SK-N-SH treated with all-trans-retinoic acid at 6 μM for 48 hours (cell line): ENCODE results near the gene SCN8A.

Experiments used
- ATAC-seq: fragments of 200-7000 bp; cut with Tn5 transposase; 3 replicates; pipeline ENCODE4 v1.9.1; 2020; ENCODE audit warnings: mild to moderate bottlenecking, moderate library complexity
- BACH2 ChIP-seq: fragments of 250-450 bp; sonication (Bioruptor Pico); IDR thresholded peaks from 2 replicates; pipeline ENCODE4 v1.9.0; 2021; ENCODE audit warnings: mild to moderate bottlenecking, borderline replicate concordance
- CSDC2 ChIP-seq: fragments of 250-450 bp; sonication (Bioruptor Pico); IDR thresholded peaks from 2 replicates; pipeline ENCODE4 v1.5.0; 2020; ENCODE audit warnings: mild to moderate bottlenecking, moderate library complexity
- ESRRG ChIP-seq: fragments of 250-450 bp; sonication (Bioruptor Pico); IDR thresholded peaks from 2 replicates; pipeline ENCODE4 v1.6.1; 2021; ENCODE audit warnings: mild to moderate bottlenecking
- GLIS3 ChIP-seq: fragments of 250-450 bp; sonication (Bioruptor Pico); IDR thresholded peaks from 2 replicates; pipeline ENCODE4 v1.5.0; 2020; ENCODE audit warnings: mild to moderate bottlenecking, moderate library complexity
- ISL1 ChIP-seq: fragments of 250-450 bp; sonication (Bioruptor Pico); IDR thresholded peaks from 2 replicates; pipeline ENCODE4 v2.1.2; 2022; ENCODE audit warnings: mild to moderate bottlenecking, moderate library complexity
- OSR1 ChIP-seq: fragments of 250-450 bp; sonication (Bioruptor Pico); IDR thresholded peaks from 2 replicates; pipeline ENCODE4 v1.8.0; 2022; ENCODE audit warnings: moderate library complexity, mild to moderate bottlenecking, inconsistent platforms
- PPARA ChIP-seq: fragments of 250-450 bp; sonication (Bioruptor Pico); IDR thresholded peaks from 2 replicates; pipeline ENCODE4 v1.5.0; 2020; ENCODE audit warnings: mild to moderate bottlenecking, borderline replicate concordance
- TCF4 ChIP-seq: fragments of 250-450 bp; sonication (Bioruptor Pico); IDR thresholded peaks from 2 replicates; pipeline ENCODE4 v1.8.0; 2021; ENCODE audit warnings: mild to moderate bottlenecking, moderate library complexity, borderline replicate concordance
- TOX ChIP-seq: fragments of 250-450 bp; sonication (Bioruptor Pico); IDR thresholded peaks from 2 replicates; pipeline ENCODE4 v1.8.0; 2021; ENCODE audit warnings: mild to moderate bottlenecking, moderate library complexity, borderline replicate concordance
- ZC3H10 ChIP-seq: fragments of 250-450 bp; sonication (Bioruptor Pico); IDR thresholded peaks from 2 replicates; pipeline ENCODE4 v1.5.1; 2021; ENCODE audit warnings: mild to moderate bottlenecking, moderate library complexity
- ZFP3 ChIP-seq: fragments of 250-450 bp; sonication (Bioruptor Pico); IDR thresholded peaks from 2 replicates; pipeline ENCODE4 v1.5.0; 2020; ENCODE audit warnings: mild to moderate bottlenecking, moderate library complexity
- ZFP30 ChIP-seq: fragments of 450-650 bp; formaldehyde crosslinking; IDR thresholded peaks from 2 replicates; pipeline ENCODE4 v1.5.0; 2022; ENCODE audit warnings: mild to moderate bottlenecking, moderate library complexity
- ZNF565 ChIP-seq: fragments of 450-650 bp; formaldehyde crosslinking; conservative IDR thresholded peaks from 2 replicates; pipeline ENCODE4 v1.5.0; 2020; ENCODE audit warnings: low read depth, mild to moderate bottlenecking, moderate library complexity
- ZNF70 ChIP-seq: fragments of 450-650 bp; formaldehyde crosslinking; IDR thresholded peaks from 2 replicates; pipeline ENCODE4 v1.5.0; 2020; ENCODE audit warnings: mild to moderate bottlenecking, moderate library complexity
- ZNF8 ChIP-seq: fragments of 450-650 bp; formaldehyde crosslinking; IDR thresholded peaks from 2 replicates; pipeline ENCODE4 v1.5.0; 2020; ENCODE audit warnings: mild to moderate bottlenecking, moderate library complexity
- TF ChIP-seq, protein P1 (sequence below): fragments of 250-450 bp; sonication (Bioruptor Pico); IDR thresholded peaks from 2 replicates; pipeline ENCODE4 v1.8.0; 2021; ENCODE audit warnings: low read depth, mild to moderate bottlenecking, moderate library complexity, borderline replicate concordance
- TF ChIP-seq, protein P2 (sequence below): fragments of 250-450 bp; sonication (Bioruptor Pico); IDR thresholded peaks from 2 replicates; pipeline ENCODE4 v1.5.1; 2021; ENCODE audit warnings: mild to moderate bottlenecking, moderate library complexity
- TF ChIP-seq, protein P3 (sequence below): fragments of 250-450 bp; sonication (Bioruptor Pico); IDR thresholded peaks from 2 replicates; pipeline ENCODE4 v1.5.0; 2020; ENCODE audit warnings: mild to moderate bottlenecking, moderate library complexity
- TF ChIP-seq, protein P4 (sequence below): fragments of 250-450 bp; sonication (Bioruptor Pico); IDR thresholded peaks from 2 replicates; pipeline ENCODE4 v1.8.0; 2020; ENCODE audit warnings: mild to moderate bottlenecking, moderate library complexity, borderline replicate concordance

Gene SCN8A

DNA sequence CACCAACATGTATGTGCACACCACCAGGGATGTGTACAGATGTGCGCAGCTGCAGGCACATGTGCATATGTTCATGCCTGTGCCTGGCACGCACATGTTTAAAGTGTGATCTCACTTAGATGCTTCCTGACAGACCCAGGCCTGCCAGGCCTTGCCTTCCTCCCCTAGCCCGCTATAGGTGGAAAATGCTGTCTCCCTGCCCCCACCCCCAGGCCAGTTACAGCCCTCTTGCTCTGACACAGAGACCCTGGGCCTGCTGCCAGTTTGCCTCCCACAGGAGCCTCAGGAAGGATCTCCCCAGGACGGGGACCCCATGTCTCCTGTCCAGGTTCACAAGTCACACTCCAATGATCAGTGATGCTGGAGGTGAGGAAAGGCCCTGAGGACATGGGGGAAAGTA, 235.8 kb downstream of the SCN8A start (continued):
- TF ChIP-seq ZNF565, result no peak
- TF ChIP-seq ZC3H10 (CRISPR knock-in tag), result no peak
- no peak for TF ChIP-seq TCF4 (CRISPR knock-in tag)

DNA sequence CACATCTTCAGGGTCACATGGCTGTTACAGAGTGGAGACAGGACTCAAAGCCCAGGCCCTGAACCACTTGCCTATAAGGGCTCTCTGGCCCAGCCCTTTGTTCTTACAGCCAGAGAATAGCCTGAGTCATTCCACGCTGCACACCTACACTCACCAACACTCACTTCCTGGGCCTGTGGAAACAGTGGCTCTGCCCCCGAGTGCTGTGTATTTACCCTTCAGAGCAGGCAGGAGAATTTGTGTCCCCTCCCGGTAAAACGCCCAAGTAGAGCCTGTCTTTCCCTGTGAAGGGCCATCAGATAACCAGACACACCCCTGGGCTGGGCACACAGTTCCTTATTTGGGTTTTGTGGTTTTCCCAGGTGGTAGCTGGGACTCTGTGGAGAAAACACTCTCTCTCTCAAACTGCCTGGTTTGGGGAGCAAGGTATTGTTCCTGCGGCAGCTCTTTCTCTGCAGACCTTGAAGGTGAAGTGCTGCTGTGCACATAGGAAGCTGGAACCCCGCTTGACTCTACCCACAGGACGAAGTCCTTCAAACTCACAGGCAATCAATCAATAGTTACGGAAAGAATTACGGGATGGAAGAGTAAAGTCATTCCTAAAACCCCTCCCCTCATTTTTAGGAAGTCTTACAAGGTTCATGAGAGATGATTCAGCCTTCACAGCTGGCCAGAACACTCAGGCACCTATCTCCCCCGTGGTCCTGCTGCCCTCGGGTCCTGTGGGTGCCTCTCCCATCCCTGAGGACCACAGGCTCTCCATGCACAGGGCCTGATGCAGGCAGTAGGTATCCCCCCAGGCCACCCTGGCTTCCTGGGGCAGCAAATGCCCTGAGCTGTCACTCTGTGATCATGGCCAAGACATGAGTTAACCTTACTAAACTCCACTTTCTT, 237.1 kb downstream of the SCN8A start:
- ATAC-seq, result no peak
- no peak for TF ChIP-seq TCF4 (CRISPR knock-in tag)
- TF ChIP-seq ZNF8, result no peak
- TF ChIP-seq, protein P1, sequence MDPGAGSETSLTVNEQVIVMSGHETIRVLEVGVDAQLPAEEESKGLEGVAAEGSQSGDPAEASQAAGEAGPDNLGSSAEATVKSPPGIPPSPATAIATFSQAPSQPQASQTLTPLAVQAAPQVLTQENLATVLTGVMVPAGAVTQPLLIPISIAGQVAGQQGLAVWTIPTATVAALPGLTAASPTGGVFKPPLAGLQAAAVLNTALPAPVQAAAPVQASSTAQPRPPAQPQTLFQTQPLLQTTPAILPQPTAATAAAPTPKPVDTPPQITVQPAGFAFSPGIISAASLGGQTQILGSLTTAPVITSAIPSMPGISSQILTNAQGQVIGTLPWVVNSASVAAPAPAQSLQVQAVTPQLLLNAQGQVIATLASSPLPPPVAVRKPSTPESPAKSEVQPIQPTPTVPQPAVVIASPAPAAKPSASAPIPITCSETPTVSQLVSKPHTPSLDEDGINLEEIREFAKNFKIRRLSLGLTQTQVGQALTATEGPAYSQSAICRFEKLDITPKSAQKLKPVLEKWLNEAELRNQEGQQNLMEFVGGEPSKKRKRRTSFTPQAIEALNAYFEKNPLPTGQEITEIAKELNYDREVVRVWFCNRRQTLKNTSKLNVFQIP (CRISPR knock-in tag), result no peak
- no peak for TF ChIP-seq TOX (CRISPR knock-in tag)
- TF ChIP-seq, protein P2, sequence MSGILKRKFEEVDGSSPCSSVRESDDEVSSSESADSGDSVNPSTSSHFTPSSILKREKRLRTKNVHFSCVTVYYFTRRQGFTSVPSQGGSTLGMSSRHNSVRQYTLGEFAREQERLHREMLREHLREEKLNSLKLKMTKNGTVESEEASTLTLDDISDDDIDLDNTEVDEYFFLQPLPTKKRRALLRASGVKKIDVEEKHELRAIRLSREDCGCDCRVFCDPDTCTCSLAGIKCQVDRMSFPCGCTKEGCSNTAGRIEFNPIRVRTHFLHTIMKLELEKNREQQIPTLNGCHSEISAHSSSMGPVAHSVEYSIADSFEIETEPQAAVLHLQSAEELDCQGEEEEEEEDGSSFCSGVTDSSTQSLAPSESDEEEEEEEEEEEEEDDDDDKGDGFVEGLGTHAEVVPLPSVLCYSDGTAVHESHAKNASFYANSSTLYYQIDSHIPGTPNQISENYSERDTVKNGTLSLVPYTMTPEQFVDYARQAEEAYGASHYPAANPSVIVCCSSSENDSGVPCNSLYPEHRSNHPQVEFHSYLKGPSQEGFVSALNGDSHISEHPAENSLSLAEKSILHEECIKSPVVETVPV (CRISPR knock-in tag), result no peak
- no peak for TF ChIP-seq ESRRG
- TF ChIP-seq ZC3H10 (CRISPR knock-in tag), result no peak
- TF ChIP-seq ZFP3 (CRISPR knock-in tag), result no peak
- no peak for TF ChIP-seq ZFP30 (CRISPR knock-in tag)
- TF ChIP-seq OSR1 (CRISPR knock-in tag), result no peak
- TF ChIP-seq ISL1 (CRISPR knock-in tag), result no peak
- TF ChIP-seq CSDC2 (CRISPR knock-in tag), result no peak
- no peak for TF ChIP-seq PPARA (CRISPR knock-in tag)

DNA sequence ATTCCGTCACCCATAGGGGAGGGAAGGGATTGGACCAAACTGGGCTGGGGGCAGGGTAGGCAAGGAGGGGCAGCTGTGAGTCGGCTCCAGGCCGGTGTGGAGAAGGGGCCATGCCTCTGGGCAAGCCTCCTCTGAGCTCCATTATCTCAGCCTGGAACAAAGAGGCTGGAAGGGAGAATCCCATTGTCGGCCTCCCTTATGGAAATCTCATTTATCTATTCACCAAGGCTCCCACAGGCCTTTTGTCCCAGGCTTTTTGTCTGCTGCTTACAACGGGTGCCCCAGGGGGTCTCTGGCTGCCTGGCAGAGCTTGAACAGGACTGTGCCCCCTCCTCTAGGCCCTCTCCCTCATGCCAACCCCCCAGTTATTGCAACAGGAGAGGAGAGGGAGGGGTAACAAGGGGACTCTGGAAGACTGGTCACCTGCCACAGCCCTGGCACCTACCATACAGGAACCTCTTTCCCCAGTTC, 238.0 kb downstream of the SCN8A start:
- ATAC-seq, result no peak
- TF ChIP-seq GLIS3 (no peak), ZFP3 (CRISPR knock-in tag) (no peak), ZNF8 (no peak), ESRRG (no peak), ISL1 (CRISPR knock-in tag) (no peak), ZNF70 (CRISPR knock-in tag) (no peak), OSR1 (CRISPR knock-in tag) (no peak), ZC3H10 (CRISPR knock-in tag) (no peak), BACH2 (no peak), ZFP30 (CRISPR knock-in tag) (no peak), ZNF565 (no peak)
- TF ChIP-seq, protein P3, sequence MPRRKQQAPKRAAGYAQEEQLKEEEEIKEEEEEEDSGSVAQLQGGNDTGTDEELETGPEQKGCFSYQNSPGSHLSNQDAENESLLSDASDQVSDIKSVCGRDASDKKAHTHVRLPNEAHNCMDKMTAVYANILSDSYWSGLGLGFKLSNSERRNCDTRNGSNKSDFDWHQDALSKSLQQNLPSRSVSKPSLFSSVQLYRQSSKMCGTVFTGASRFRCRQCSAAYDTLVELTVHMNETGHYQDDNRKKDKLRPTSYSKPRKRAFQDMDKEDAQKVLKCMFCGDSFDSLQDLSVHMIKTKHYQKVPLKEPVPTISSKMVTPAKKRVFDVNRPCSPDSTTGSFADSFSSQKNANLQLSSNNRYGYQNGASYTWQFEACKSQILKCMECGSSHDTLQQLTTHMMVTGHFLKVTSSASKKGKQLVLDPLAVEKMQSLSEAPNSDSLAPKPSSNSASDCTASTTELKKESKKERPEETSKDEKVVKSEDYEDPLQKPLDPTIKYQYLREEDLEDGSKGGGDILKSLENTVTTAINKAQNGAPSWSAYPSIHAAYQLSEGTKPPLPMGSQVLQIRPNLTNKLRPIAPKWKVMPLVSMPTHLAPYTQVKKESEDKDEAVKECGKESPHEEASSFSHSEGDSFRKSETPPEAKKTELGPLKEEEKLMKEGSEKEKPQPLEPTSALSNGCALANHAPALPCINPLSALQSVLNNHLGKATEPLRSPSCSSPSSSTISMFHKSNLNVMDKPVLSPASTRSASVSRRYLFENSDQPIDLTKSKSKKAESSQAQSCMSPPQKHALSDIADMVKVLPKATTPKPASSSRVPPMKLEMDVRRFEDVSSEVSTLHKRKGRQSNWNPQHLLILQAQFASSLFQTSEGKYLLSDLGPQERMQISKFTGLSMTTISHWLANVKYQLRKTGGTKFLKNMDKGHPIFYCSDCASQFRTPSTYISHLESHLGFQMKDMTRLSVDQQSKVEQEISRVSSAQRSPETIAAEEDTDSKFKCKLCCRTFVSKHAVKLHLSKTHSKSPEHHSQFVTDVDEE (CRISPR knock-in tag), result no peak
- TF ChIP-seq, protein P1 (CRISPR knock-in tag), result no peak
- TF ChIP-seq, protein P4, sequence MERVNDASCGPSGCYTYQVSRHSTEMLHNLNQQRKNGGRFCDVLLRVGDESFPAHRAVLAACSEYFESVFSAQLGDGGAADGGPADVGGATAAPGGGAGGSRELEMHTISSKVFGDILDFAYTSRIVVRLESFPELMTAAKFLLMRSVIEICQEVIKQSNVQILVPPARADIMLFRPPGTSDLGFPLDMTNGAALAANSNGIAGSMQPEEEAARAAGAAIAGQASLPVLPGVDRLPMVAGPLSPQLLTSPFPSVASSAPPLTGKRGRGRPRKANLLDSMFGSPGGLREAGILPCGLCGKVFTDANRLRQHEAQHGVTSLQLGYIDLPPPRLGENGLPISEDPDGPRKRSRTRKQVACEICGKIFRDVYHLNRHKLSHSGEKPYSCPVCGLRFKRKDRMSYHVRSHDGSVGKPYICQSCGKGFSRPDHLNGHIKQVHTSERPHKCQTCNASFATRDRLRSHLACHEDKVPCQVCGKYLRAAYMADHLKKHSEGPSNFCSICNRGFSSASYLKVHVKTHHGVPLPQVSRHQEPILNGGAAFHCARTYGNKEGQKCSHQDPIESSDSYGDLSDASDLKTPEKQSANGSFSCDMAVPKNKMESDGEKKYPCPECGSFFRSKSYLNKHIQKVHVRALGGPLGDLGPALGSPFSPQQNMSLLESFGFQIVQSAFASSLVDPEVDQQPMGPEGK (CRISPR knock-in tag), result no peak
